Stimulated activated CD4-positive, alpha-beta T cell treated with anti-CD3 and anti-CD28 coated beads, Interleukin-4, amount 100 ng/mL, for 48 hours (primary cell): ENCODE measurements around the gene HRG.
A peak's percentile ranks its signal among the peaks of the same experiment; 100 is the strongest.
"Not testable (repeated sequence)": the region's sequence is repeated elsewhere in the genome, so short reads cannot be mapped to it uniquely, and the experiment has no call there.

Experiments used
- DNase-seq, 2 donors: peaks; one replicate each; pipeline ENCODE4 v3.0.0-alpha.2; 2020; ENCODE audit warnings: low read depth in 2 of 2

Gene HRG

DNA sequence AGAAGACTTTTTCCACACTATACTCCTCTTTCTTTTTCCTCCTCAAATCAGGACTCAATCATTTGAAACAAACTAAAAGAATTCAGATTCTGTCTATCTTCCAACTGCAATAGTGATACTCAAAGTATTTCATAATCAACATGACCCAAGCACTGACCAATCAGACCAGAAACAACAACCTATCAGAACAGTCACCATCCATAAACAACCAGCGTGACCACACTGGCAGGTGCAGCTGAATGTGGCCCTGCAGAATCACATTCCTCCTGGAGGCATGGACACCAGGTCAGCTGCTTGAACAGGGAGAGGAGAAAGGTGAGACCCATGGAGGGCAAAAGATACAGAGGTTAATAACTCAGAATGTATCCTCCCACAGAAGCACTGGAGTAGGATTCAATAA is 13.3 kb downstream of the HRG start:
- DNase-seq, result no peak

DNA sequence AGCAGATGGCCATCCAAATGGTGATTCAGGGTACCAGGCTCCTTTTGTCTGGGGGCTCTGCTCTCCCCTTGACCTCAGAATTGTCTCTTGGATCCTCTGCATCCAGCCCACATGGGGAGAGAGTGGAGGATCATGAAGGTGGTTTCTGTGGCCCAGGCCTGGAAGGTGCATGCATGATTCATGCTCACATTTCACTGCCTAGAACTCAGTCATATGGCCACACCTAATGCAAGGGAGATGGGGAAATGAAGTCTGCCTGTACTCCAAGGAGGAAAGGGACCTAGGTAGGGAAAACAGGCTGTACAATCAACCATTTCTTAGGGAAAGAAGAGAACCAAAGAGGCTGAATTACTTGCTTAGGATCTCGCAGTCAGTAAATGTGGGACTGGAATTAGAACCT is 15.1 kb downstream of the HRG start:
- no peak for DNase-seq

DNA sequence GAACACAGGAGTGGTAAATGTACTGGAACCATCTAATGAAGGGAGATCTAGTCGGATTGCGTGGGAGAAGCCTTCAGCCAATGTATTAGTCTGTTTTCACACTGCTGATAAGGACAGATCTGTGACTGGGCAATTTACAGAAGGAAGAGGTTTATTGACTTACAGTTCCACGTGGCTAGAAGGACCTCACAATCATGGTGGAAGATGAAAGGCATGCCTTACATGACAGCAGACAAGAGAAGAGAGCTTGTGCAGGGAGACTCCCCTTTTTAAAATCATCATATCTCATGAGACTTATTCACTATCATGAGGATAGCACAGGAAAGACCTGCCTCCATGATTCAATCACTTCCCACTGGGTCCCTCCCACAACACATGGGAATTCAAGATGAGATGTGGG is 17.0 kb downstream of the HRG start:
- DNase-seq, result no peak

DNA sequence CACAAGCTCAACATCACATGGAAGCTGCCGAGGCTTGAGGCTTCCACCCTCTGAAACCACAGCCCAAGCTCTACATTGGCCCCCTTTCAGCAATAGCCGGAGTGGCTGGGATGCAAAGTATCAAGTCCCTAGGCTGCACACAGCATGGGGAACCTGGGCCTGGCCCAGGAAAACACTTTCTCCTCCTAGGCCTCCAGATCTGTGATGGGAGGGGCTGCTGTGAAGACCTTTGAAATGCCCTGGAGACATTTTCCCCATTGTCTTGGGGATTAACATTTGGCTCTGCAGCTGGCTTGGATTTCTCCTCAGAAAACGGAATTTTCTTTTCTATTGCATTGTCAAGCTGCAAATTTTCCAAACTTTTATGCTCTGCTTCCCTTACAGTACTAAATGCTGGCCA is 18.2 kb downstream of the HRG start:
- DNase-seq, result no peak

DNA sequence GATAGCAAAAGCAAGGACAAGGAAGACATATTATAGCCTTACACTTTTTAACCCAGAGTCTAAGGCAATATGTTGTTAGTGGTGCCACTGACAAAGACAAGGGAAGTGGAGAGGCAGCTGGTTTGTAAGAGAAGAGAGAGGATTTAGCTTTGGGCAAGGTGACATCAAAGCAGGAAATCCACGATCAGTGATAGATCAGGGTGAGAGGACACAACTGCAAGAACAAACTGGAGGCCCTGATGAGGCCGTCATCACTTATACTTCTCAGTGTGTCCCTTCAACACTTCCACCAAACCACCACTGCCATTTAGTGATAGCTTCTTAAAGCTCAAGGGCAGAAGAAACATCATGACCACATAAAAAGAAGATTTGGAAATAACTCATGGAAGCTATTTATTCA is 20.7 kb downstream of the HRG start:
- DNase-seq, result not testable (repeated sequence)

DNA sequence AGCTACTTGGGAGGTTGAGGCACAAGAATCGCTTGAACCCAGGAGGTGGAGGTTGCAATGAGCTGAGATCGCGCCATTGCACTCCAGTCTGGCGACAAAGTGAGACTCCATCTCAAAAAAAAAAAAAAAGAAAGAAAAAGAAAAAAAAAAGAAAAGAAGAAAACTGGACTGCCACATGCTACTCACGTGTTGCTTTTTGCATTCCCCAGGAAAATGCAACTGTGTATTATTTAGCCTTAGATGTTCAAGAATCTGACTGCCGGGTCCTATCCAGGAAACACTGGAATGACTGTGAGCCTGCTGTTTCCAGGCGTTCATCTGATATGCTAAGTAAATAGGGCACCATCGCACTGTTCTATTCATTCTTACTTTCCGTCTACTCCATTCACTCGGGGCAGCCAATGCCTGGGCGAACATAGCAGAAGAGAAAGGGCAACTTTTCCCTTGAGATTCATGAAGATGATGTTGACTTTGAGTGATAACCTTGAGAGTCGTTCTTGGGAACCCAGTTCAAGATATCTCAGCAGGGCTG is 21.4 kb downstream of the HRG start:
- no peak for DNase-seq

DNA sequence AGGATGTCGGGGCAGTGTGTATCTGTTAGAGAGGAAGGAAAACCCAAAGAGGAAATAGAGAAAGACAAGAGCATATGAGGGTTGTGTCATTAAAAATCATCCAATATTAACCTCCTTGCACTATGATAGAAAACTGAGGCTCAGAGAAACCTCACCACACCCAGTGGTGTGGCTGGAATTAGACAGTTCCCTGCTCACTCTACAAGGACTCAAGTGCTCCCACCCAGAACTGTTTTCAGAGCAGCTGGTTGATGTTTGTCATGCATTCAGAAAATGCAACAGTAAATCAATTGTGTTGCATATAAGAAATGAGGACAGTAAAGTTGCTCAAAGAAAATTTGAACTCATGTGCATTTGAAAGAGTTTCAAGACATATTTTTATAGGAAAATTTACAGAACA is 24.5 kb downstream of the HRG start:
- not testable (repeated sequence) for DNase-seq

DNA sequence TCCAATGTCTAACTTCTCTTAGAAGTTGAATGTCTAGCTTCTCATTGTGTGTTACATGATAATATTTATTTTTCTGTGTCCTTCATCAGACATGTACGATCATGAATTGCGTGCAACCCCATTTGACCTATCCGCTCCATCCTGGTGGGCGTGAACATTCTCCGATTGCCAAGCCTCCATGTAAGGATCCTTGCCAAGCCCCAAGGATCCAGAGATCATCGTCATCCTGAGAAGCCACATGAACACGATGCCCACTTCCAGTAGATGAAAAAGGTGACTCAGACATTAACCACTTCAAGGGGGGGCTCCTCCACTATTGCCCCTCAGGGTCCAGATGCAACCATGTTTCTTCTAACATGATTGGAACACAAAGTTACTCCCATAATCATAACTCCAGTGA is 25.9 kb downstream of the HRG start:
- no peak for DNase-seq

DNA sequence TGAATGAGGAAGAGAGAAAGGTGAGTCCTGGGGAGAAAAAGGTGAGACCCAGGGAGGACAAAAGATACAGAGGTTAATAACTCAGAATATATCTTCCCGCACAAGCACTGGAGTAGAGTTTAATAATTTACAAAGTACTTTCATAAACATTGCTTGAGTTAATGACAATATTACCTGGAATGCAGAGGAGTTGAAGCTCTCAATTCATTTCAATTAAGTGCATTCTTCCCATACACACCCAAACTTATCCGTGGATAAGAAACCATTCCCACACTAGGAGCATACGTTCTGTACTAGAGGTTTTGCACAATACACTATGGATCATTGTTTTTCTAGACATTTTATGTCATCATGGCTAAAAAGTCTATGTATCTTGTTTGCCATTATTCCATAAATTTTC is 28.0 kb downstream of the HRG start:
- no peak for DNase-seq

DNA sequence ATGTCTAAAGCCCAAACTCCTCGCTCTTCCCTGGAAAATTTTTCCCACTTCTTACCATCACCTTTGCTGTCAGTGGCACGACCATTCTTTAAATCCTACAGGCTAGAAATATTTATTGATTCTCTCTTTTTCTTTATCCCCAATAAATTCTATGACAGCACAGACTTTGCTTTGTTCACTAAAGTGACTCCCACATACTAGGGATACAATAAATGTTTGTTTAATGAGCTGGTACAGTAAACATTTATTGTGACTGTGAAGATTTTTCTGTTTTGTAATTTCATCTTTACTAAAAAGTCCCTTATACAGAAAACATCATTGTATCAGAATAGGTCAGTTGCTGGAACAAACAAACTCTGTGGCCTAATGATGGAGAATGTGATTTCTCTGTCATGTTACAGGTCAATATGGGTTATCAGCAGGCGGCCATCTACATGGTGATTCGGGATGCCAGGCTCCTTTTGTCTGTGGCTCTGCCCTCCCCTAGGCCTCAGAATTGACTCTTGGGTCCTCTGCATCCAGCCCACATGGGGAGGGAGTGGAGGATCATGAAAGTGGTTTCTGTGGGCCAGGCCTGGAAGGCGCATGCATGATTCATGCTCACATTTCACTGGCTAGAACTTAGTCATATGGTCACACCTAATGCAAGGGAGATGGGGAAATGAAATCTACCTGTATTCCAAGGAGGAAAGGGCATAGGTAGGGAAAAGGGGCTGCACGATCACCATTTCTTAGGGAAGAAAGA is 28.6 kb downstream of the HRG start:
- DNase-seq, result no peak

DNA sequence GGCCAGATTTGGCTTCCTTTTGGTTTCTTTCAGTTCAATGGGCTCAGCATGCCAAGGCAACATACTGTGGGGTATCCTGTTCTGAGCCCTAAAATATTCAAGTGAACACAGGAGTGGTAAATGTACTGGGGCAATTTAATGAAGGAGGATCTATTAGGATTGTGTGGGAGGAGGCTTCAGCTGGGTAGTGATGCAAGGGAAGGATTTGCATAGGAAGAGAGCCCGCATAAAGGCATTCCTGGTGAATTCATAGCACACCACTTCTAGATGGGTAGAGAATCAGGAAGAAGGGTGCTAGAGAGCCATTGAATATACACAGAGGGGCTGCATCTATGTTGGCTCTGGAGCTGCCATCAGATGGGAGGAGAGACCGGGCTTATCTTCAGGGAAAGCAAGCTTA is 30.7 kb downstream of the HRG start:
- DNase-seq, result no peak

DNA sequence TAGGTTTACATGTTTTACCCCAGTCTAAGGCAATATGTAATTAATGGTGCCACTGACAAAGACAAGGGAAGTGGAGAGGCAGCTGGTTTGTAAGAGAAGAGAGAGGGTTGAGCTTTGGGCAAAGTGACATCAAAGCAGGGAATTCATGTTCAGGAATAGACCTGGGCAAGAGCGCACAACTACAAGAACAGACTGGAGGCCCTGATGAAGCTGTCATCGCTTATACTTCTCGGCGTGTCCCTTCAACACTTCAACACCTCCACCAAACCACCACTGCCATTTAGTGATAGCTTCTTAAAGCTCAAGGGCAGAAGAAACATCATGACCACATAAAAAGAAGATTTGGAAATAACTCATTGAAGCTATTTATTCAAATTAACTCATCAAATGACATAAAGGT is 31.7 kb downstream of the HRG start:
- DNase-seq, result no peak

DNA sequence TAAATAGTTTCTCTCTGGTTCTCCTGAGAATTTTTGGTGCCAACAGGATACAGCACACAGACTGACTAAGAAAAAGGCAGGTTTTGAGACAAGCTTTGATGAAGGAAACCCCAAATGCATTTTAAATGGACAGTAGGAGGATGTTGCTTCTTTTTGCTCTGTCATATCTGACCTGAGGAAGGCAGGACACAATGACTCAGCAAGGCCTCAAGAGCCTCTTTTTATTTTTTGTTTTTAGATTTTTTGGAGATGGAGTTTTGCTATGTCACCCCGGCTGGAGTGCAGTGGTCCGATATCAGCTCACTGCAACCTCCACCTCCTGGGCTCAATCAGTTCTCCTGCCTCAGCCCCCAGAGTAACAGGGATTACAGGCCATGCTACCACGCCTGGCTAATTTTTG is 34.5 kb downstream of the HRG start:
- no peak for DNase-seq

DNA sequence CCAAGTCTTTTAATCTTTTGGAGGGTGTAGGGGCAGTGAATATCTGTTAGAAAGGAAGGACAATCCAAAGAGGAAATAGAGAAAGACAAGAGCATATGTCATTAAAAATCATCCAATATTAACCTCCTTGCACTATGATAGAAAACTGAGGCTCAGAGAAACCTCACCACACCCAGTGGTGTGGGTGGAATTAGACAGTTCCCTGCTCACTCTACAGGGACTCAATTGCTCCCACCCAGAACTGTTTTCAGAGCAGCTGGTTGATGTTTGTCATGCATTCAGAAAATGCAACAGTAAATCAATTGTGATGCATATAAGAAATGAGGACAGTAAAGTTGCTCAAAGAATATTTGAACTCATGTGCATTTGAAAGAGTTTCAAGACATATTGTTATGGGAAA is 36.6 kb downstream of the HRG start:
- DNase-seq, result not testable (repeated sequence)

DNA sequence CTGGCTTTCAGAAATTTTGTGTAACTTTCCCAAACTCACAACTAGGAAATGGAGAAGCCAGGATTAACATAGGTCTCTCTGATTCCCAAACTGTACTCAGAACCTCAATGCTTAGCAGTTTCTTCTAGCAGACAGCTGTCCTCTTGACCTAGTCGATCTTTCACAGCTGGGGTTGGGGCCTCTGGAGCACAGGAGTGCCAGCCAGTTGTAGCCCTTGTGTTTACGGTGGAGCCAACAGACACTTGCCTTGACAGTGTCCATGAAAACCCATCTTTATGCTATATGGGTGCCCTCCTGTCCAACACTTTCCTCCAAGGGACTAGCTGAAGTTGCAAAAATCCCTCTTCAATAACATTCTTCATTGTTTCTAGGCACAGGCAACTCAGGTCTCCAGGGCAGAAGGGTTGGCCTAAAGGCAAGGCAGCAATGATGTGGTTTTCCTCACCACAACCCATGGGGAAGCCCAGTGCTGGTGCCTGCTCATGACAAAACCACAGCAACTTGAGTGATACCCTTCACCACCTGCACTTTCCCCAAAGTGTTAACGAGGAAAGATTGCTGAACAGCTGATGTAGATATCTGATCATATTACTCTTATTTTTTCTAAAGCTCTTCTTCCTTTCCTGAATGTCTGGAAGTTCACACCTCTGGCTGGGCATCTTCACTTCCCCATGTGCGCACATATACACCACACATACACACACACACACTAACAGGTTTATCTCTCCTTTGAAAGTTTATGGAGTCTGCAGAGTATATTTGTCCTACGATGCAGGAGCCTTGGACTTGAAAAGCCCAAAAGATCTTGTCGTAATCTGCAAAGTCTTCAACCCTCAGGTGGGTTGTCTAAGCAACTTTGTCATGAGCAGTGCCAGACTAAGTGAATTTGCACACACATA is 40.3 kb downstream of the HRG start:
- DNase-seq, result peak; percentile 15 to 26

DNA sequence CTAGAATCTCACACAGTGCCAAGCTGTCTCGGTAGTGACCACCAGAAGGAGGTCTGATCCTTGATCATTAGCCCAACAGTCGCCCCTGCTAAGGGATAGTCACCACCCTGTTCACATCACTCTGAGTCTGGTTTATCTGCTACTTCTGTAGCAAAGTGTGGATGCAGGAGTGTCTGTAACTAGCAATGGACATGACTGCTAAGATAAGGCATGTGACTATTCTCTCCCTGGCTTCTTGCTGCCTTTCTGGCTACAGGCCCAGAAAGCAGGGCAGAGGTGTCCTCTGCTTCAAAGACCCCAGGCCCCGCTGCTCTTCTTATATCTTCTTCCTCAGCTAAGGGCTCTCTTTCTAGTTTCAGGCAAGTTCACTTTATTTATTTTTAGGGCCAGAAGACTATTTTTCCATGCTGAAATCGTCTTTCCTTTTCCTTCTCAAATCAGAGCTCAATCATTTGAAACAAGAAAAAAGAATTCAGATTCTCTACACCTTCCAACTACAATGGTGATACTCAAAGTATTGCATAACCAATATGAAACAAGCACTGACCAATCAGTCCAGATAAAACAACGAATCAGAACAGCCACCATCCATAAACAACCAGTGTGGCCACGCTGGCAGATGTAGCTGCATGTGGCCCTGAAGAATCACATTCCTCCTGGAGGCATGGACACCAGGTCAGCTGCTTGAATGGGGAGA is 43.3 kb downstream of the HRG start:
- DNase-seq, result no peak

DNA sequence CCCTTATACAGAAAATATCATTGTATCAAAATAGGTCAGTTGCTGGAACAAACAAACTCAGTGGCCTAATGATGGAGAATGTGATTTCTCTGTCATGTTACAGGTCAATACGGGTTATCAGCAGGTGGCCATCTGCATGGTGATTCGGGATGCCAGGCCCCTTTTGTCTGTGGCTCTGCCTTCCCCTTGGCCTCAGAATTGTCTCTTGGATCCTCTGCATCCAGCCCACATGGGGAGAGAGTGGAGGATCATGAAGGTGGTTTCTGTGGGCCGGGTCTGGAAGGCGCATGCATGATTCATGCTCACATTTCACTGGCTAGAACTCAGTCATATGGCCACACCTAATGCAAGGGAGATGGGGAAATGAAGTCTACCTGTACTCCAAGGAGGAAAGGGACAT is 44.9 kb downstream of the HRG start:
- DNase-seq, result not testable (repeated sequence)

DNA sequence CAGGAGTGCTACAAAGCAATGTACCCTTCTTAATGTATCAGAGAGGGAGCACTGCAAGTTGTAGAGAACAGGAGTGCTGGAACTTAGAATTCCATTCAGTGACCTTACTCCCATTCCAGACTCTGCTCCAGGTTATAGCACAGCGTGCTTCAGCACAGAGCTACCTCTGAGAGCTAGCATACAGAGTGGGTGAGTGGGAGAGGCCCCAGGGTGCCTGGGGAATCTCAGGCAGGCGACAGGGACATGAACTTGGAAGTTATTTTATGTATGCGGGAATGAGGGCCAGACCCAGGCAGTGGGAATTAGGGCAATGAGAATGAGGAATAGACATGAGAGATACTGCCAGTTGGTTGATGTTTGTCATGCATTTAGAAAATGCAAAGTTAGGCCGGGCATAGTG is 47.7 kb downstream of the HRG start:
- no peak for DNase-seq

DNA sequence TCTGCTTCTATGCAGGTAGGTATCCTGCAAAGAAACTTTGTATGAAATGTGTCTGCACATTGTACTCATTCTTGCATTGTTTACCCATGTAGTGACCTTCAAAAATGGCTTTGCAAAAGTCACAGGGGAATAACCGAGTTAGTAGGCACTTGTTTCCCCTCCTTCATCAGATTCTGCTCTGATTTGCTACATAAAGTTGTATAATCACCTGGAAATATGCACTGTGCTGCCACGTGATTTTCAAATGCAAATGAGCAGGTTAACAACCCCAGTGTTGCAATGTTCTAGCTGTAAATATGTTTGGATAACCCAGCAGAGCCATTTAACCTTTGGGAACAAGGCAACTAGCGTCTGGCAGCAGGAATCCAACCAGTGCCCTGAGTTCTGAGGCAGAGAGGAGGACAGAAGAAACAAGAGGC is 51.2 kb downstream of the HRG start, which contains the start of gene KNG1:
Gene KNG1 (plus strand): TSS at position 321 of the 419 bp plus-strand sequence. CDS start 184 bp downstream, outside the sequence.
- DNase-seq, result no peak

DNA sequence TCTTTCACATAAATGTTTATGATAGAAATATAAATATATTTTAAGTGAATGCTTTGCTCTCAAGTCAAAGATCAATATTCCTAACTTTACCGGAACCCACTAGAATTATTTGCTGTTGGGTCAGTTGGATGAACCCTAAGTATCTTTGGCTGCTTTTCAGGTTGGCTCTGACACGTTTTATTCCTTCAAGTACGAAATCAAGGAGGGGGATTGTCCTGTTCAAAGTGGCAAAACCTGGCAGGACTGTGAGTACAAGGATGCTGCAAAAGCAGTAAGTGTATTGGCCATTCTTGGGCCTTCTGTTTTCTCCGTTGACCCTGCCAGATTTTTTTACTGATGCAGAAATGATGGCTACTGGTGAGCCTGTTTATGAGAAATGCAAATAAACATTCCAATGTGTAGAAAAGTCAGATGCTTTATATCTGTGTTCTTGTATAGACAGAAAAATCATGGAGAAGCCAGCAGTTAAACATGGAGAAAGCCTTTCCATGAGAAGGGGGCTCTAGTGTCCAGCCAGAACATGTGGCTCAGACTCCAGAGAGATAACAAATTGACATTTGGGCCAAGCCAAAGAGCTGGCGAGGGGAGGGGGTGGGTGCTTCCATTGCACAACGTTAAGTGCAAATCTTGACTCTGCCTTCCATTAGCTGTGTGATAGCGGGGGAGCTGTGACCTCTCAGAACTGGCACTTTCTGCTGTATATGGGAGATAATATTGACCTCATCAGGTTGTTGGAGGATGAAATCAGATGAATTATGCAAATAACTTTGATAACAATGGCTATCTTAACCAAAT is 54.3 kb downstream of the HRG start:
- no peak for DNase-seq

DNA sequence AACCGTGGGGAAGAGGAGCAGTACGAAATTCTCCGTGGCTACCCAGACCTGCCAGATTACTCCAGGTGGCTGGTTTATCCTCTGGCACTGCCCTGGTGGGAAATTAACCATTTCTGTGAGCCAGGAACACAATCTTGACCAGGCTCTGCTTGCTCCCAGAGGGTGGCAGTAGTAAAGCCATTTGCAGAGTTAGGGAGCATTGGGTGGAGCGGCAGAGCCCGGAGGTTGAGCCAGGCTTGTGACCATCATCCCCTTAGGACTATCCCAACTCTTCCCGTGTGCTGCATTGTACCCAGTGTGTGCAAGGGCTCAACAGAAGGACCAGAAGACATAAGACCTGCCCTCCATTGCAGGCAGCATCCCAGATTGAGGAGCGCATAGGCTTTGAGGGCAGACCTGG is 56.6 kb downstream of the HRG start:
- DNase-seq, result no peak
